ENCODE measurements around the gene PLCB4.

Gene PLCB4

GRCh38 chr20:9509246-9509645, 440.4 kb downstream of the PLCB4 start:
- peaks cover 2% of the 10 kb centered on the region for H3K9me3 ChIP-seq (ENCODE audit: severe bottlenecking)
- no peak for DNase-seq
- H3K36me3 ChIP-seq: no peaks in the 10 kb centered on the region
- peaks cover 5% of the 10 kb centered on the region for H3K27me3 ChIP-seq (ENCODE audit: insufficient read depth, low read depth, severe bottlenecking)
- no peak overlapping the region for H3K27ac ChIP-seq
- no peak overlapping the region for H3K4me3 ChIP-seq (ENCODE audit: low read depth, low read length)
- no peak for TF ChIP-seq CTCF (IDR thresholded peaks at IDR 0.05; ENCODE audit: low read depth, low read length)

- no peak for DNase-seq
- Histone ChIP-seq H3K9me3 (ENCODE audit: severe bottlenecking) (peaks cover 2% of the 10 kb centered on the region), H3K4me3 (ENCODE audit: low read depth, low read length) (no peak overlapping the region), H3K36me3 (no peaks in the 10 kb centered on the region), H3K27ac (no peak overlapping the region), H3K27me3 (ENCODE audit: insufficient read depth, low read depth, severe bottlenecking) (peaks cover 11% of the 10 kb centered on the region)
- no peak for TF ChIP-seq CTCF (IDR thresholded peaks at IDR 0.05; ENCODE audit: low read depth, low read length)
These were observed 442.0 kb downstream of the PLCB4 start for GRCh38 chr20:9510911-9511310.

GRCh38 chr20:9514072-9514460, 445.2 kb downstream of the PLCB4 start:
- Histone ChIP-seq H3K4me3 (ENCODE audit: low read depth, low read length) (peak overlapping the region; percentile 28), H3K27ac (no peak overlapping the region), H3K27me3 (ENCODE audit: insufficient read depth, low read depth, severe bottlenecking) (peaks cover 12% of the 10 kb centered on the region), H3K36me3 (no peaks in the 10 kb centered on the region), H3K9me3 (ENCODE audit: severe bottlenecking) (no peaks in the 10 kb centered on the region)
- no peak for DNase-seq
- TF ChIP-seq CTCF (IDR thresholded peaks at IDR 0.05; ENCODE audit: low read depth, low read length): no peak

GRCh38 chr20:9514461-9515213, 445.8 kb downstream of the PLCB4 start, which contains the start of gene LAMP5:
Gene LAMP5, plus strand, starts transcription at chr20:9514590. Its CDS starts 263 bp downstream, at chr20:9514853.
- H3K27me3 ChIP-seq (ENCODE audit: insufficient read depth, low read depth, severe bottlenecking): peaks cover 12% of the 10 kb centered on the region
- DNase-seq: peak; percentile 79

GRCh38 chr20:9515214-9515585, 446.3 kb downstream of the PLCB4 start:
- peak overlapping the region; percentile 28 for H3K4me3 ChIP-seq (ENCODE audit: low read depth, low read length)
- no peak for DNase-seq
- no peak overlapping the region for H3K27ac ChIP-seq
- H3K36me3 ChIP-seq: no peaks in the 10 kb centered on the region
- H3K27me3 ChIP-seq (ENCODE audit: insufficient read depth, low read depth, severe bottlenecking): peaks cover 12% of the 10 kb centered on the region
- no peak for TF ChIP-seq CTCF (IDR thresholded peaks at IDR 0.05; ENCODE audit: low read depth, low read length)
- H3K9me3 ChIP-seq (ENCODE audit: severe bottlenecking): no peaks in the 10 kb centered on the region

More at GRCh38 chr20:9514461-9515213, 445.8 kb downstream of the PLCB4 start, which contains the start of gene LAMP5:
- no peak for TF ChIP-seq CTCF (IDR thresholded peaks at IDR 0.05; ENCODE audit: low read depth, low read length)
- no peaks in the 10 kb centered on the region for H3K9me3 ChIP-seq (ENCODE audit: severe bottlenecking)
- peak within 1 kb of the TSS; percentile 28 for H3K4me3 ChIP-seq (ENCODE audit: low read depth, low read length)
- H3K27ac ChIP-seq: no peak within 1 kb of the TSS
- H3K36me3 ChIP-seq: no peaks in the 10 kb centered on the region
